GM12864 (cell line): Measurements from ENCODE around the gene ADAMTS2.

Source experiments
- DNase-seq: peaks from one replicate; pipeline ENCODE4 v3.0.0-alpha.2; 2011; ENCODE audit warnings: low read depth
- H3K4me3 ChIP-seq: 2 replicates; pipeline ENCODE4 v1.5.1; 2011; ENCODE audit warnings: mild to moderate bottlenecking, low read depth, low read length, control low read depth
- CTCF ChIP-seq: IDR thresholded peaks from 2 replicates; pipeline ENCODE4 v1.5.1; 2011; ENCODE audit warnings: low read depth, mild to moderate bottlenecking, moderate library complexity, low read length, control low read depth, inconsistent platforms; ENCODE audit errors: missing control alignments

Gene ADAMTS2

GRCh38 chr5:179151286-179152118, 193.8 kb downstream of the ADAMTS2 start:
- no peak overlapping the region for H3K4me3 ChIP-seq
- DNase-seq, result no peak
- TF ChIP-seq CTCF, result no peak

GRCh38 chr5:179150011-179150410, 195.2 kb downstream of the ADAMTS2 start:
- no peak for DNase-seq
- H3K4me3 ChIP-seq, result no peak overlapping the region
- TF ChIP-seq CTCF, result no peak

GRCh38 chr5:179149278-179149677, 196.0 kb downstream of the ADAMTS2 start:
- no peak for DNase-seq
- no peak for TF ChIP-seq CTCF

GRCh38 chr5:179148703-179149170, 196.5 kb downstream of the ADAMTS2 start:
- TF ChIP-seq CTCF, result no peak
- no peak overlapping the region for H3K4me3 ChIP-seq
- DNase-seq, result no peak

More at GRCh38 chr5:179149278-179149677, 196.0 kb downstream of the ADAMTS2 start:
- H3K4me3 ChIP-seq, result no peak overlapping the region

GRCh38 chr5:179147991-179148702, 197.1 kb downstream of the ADAMTS2 start:
- no peak for DNase-seq
- H3K4me3 ChIP-seq, result no peak overlapping the region
- TF ChIP-seq CTCF, result no peak

GRCh38 chr5:179146277-179146676, 199.0 kb downstream of the ADAMTS2 start:
- no peak for DNase-seq
- no peak for TF ChIP-seq CTCF
- no peak overlapping the region for H3K4me3 ChIP-seq
